ENCODE measurements around the gene ACSL4. TPM values are rescaled to one million over a fixed set of nuclear protein-coding genes. Genes with fewer than 3 reads are reported as not detected.

The ACSL4 gene
- polyA plus RNA-seq, 3 donors, result 17.9 to 40.9 (median 31.2) TPM

GRCh38 chrX:109751698-109752097 lies 18.6 kb upstream of the ACSL4 start:
- Histone ChIP-seq H3K27me3 (ENCODE audit: control insufficient read depth in 2 of 2, insufficient read depth in 2 of 2, low read length in 2 of 2) (no peaks in the 10 kb centered on the region), H3K4me2 (replicated peaks; ENCODE audit: extremely low read depth, low read length, poor library complexity, severe bottlenecking) (no peak overlapping the region), H3K9ac (ENCODE audit: insufficient read depth, low read length, poor library complexity, severe bottlenecking) (no peak overlapping the region), H4K20me1 (ENCODE audit: insufficient read depth, low read length) (no peaks in the 10 kb centered on the region), H3K79me2 (ENCODE audit: insufficient read depth, low read length) (no peaks in the 10 kb centered on the region), H3K4me1 (ENCODE audit: control insufficient read depth in 1 of 2, insufficient read depth in 2 of 2, low read length in 2 of 2) (peaks cover 0 to 4% of the 10 kb centered on the region in 2 donors), H3K4me3 (replicated peaks in 1 of 3; ENCODE audit: low read depth in 2 of 3, low read length in 3 of 3) (no peak overlapping the region), H3K9me3 (replicated peaks in 1 of 2; ENCODE audit: control insufficient read depth in 1 of 2, insufficient read depth in 1 of 2, low read length in 2 of 2) (peaks cover 0 to 2% of the 10 kb centered on the region in 2 donors), H2AFZ (ENCODE audit: insufficient read depth, low read depth, low read length, poor library complexity, severe bottlenecking) (no peak overlapping the region), H3K36me3 (replicated peaks in 1 of 2; ENCODE audit: control insufficient read depth in 1 of 2, insufficient read depth in 2 of 2, low read length in 2 of 2) (no peaks in the 10 kb centered on the region), H3K27ac (ENCODE audit: low read depth in 1 of 2, low read length in 2 of 2) (no peak overlapping the region)
- no peak for TF ChIP-seq CTCF (IDR thresholded peaks at IDR 0.05)
- intact Hi-C loops (cut with micrococcal nuclease), result no loop called here
- Mint-ChIP-seq H3K4me3 (no peak overlapping the region), H3K36me3 (no peaks in the 10 kb centered on the region), H3K27me3 (ENCODE audit: low read depth in 3 of 3) (peaks cover 0 to 8% (median 0%) of the 10 kb centered on the region in 3 donors), H3K4me1 (peaks cover 3% of the 10 kb centered on the region), H3K27ac (no peak overlapping the region), H3K9me3 (peaks cover 2 to 14% (median 9%) of the 10 kb centered on the region in 7 donors)
- no peak for DNase-seq
- no CpG with 5 or more reads among the region's 2 CpGs for WGBS (ENCODE audit: insufficient coverage)

- no peaks in the 10 kb centered on the region for H3K9me3 ChIP-seq (replicated peaks in 1 of 2; ENCODE audit: control insufficient read depth in 1 of 2, insufficient read depth in 1 of 2, low read length in 2 of 2)
- no peaks in the 10 kb centered on the region for H3K79me2 ChIP-seq (ENCODE audit: insufficient read depth, low read length)
- no peak overlapping the region for H2AFZ ChIP-seq (ENCODE audit: insufficient read depth, low read depth, low read length, poor library complexity, severe bottlenecking)
- H3K27me3 Mint-ChIP-seq (ENCODE audit: low read depth in 3 of 3), result peaks cover 0 to 12% (median 0%) of the 10 kb centered on the region in 3 donors
- no peaks in the 10 kb centered on the region for H3K36me3 Mint-ChIP-seq
- no peak overlapping the region for H3K27ac ChIP-seq (ENCODE audit: low read depth in 1 of 2, low read length in 2 of 2)
- no peaks in the 10 kb centered on the region for H3K27me3 ChIP-seq (ENCODE audit: control insufficient read depth in 2 of 2, insufficient read depth in 2 of 2, low read length in 2 of 2)
- DNase-seq, result no peak
- no peak overlapping the region for H3K4me3 Mint-ChIP-seq
- WGBS (ENCODE audit: insufficient coverage), result 100% methylated on average over 2 of the region's 14 CpGs
- H3K4me1 ChIP-seq (ENCODE audit: control insufficient read depth in 1 of 2, insufficient read depth in 2 of 2, low read length in 2 of 2), result peaks cover 0 to 4% of the 10 kb centered on the region in 2 donors
- intact Hi-C loops (cut with micrococcal nuclease), result no loop called here
- TF ChIP-seq CTCF (IDR thresholded peaks at IDR 0.05), result no peak
- H3K9me3 Mint-ChIP-seq, result peaks cover 0 to 5% (median 0%) of the 10 kb centered on the region in 7 donors
- H3K4me1 Mint-ChIP-seq, result peaks cover 3% of the 10 kb centered on the region
- no peak overlapping the region for H3K27ac Mint-ChIP-seq
- no peaks in the 10 kb centered on the region for H4K20me1 ChIP-seq (ENCODE audit: insufficient read depth, low read length)
- no peak overlapping the region for H3K9ac ChIP-seq (ENCODE audit: insufficient read depth, low read length, poor library complexity, severe bottlenecking)
- no peaks in the 10 kb centered on the region for H3K36me3 ChIP-seq (replicated peaks in 1 of 2; ENCODE audit: control insufficient read depth in 1 of 2, insufficient read depth in 2 of 2, low read length in 2 of 2)
- H3K4me2 ChIP-seq (replicated peaks; ENCODE audit: extremely low read depth, low read length, poor library complexity, severe bottlenecking), result no peak overlapping the region
- H3K4me3 ChIP-seq (replicated peaks in 1 of 3; ENCODE audit: low read depth in 2 of 3, low read length in 3 of 3), result no peak overlapping the region
Observed at GRCh38 chrX:109749207-109749606, 16.1 kb upstream of the ACSL4 start.

All from CD14-positive monocyte (primary cell).